H1 (cell line): ENCODE measurements around the gene ZNF385D.

Source experiments
- TAF7 ChIP-seq: optimal IDR thresholded peaks from 2 replicates; pipeline ENCODE3; 2011; ENCODE audit warnings: low read depth, mild to moderate bottlenecking, inconsistent platforms, low read length, moderate library complexity, borderline replicate concordance
- TCF12 ChIP-seq: IDR thresholded peaks from 2 replicates; pipeline ENCODE4 v1.6.1; 2011; ENCODE audit warnings: low read depth, mild to moderate bottlenecking, low read length
- TF ChIP-seq, protein P1 (sequence below): IDR thresholded peaks from 2 replicates; pipeline ENCODE4 v1.6.1; 2012; ENCODE audit warnings: inconsistent platforms
- TF ChIP-seq, protein P2 (sequence below), 3 experiments: IDR thresholded peaks; 1 replicate in 2 of 3; 2 replicates in 1 of 3; pipeline versions ENCODE4 v1.5.1 to v1.6.1; 2011; ENCODE audit warnings: low read length in 3 of 3, mild to moderate bottlenecking in 3 of 3, inconsistent platforms in 2 of 3, low read depth in 1 of 3, moderate library complexity in 1 of 3; ENCODE audit not compliant: insufficient read depth in 1 of 3; ENCODE audit errors: control extremely low read depth in 1 of 3

DNA sequence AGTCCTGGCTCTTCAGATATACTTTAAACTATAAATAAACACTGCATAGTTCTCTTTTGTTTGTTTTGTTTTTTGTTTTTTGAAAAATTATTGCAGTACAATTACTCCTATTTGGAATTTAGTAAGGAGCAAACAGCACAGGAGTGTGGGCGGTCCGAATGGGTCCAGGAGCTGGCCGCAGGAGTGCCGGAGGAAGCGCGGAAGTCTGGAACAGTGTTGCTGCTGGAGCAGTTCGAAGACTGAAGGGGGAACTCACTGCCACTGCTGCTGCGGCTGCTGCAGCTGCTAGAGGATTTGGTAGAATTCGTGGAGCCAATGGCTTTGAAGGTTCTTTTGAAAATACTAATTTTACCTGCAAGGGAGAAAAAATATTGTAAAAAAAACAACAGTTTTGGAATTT, 329.9 kb downstream of the ZNF385D start:
- TF ChIP-seq, protein P1, sequence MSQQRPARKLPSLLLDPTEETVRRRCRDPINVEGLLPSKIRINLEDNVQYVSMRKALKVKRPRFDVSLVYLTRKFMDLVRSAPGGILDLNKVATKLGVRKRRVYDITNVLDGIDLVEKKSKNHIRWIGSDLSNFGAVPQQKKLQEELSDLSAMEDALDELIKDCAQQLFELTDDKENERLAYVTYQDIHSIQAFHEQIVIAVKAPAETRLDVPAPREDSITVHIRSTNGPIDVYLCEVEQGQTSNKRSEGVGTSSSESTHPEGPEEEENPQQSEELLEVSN = no peak
- no peak for TF ChIP-seq TCF12
- TF ChIP-seq, protein P2, sequence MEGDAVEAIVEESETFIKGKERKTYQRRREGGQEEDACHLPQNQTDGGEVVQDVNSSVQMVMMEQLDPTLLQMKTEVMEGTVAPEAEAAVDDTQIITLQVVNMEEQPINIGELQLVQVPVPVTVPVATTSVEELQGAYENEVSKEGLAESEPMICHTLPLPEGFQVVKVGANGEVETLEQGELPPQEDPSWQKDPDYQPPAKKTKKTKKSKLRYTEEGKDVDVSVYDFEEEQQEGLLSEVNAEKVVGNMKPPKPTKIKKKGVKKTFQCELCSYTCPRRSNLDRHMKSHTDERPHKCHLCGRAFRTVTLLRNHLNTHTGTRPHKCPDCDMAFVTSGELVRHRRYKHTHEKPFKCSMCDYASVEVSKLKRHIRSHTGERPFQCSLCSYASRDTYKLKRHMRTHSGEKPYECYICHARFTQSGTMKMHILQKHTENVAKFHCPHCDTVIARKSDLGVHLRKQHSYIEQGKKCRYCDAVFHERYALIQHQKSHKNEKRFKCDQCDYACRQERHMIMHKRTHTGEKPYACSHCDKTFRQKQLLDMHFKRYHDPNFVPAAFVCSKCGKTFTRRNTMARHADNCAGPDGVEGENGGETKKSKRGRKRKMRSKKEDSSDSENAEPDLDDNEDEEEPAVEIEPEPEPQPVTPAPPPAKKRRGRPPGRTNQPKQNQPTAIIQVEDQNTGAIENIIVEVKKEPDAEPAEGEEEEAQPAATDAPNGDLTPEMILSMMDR (IDR thresholded peaks at IDR 0.05; ENCODE audit: control extremely low read depth in 1 of 3, insufficient read depth in 1 of 3, low read depth in 1 of 3, low read length in 3 of 3) = no peak
- TF ChIP-seq TAF7 = no peak
